Germinal center (tissue), 1 donor: Measurements from ENCODE around the gene CLASP1.

ENCODE experiments used
- DNase-seq: peaks from one replicate; pipeline ENCODE4 v3.0.0; 2012; ENCODE audit warnings: mixed read lengths, low spot score

The CLASP1 gene

GRCh38 chr2:121420486-121420885, 228.8 kb downstream of the CLASP1 start:
- no peak for DNase-seq

- no peak for DNase-seq
These were observed 230.1 kb downstream of the CLASP1 start for GRCh38 chr2:121419081-121419699.

GRCh38 chr2:121418494-121419058, 230.7 kb downstream of the CLASP1 start:
- no peak for DNase-seq

GRCh38 chr2:121417826-121418225, 231.4 kb downstream of the CLASP1 start:
- no peak for DNase-seq

- no peak for DNase-seq
These were observed 233.5 kb downstream of the CLASP1 start for GRCh38 chr2:121415727-121416126.

- no peak for DNase-seq
These were observed 236.9 kb downstream of the CLASP1 start for GRCh38 chr2:121412349-121412748.

- DNase-seq = no peak
These were observed 239.3 kb downstream of the CLASP1 start for GRCh38 chr2:121409966-121410365.

- DNase-seq = no peak
These were observed 239.9 kb downstream of the CLASP1 start for GRCh38 chr2:121409388-121409787.

GRCh38 chr2:121408641-121409040, 240.6 kb downstream of the CLASP1 start:
- DNase-seq = no peak

- no peak for DNase-seq
These were observed 244.0 kb downstream of the CLASP1 start for GRCh38 chr2:121405233-121405632.

- DNase-seq = no peak
These were observed 249.1 kb downstream of the CLASP1 start for GRCh38 chr2:121400201-121400600.

- no peak for DNase-seq
These were observed 250.4 kb downstream of the CLASP1 start for GRCh38 chr2:121398853-121399252.

- DNase-seq = no peak
These were observed 259.1 kb downstream of the CLASP1 start for GRCh38 chr2:121390082-121390692.

- DNase-seq = no peak
These were observed 260.9 kb downstream of the CLASP1 start for GRCh38 chr2:121388371-121388770.

- DNase-seq = no peak
These were observed 261.5 kb downstream of the CLASP1 start for GRCh38 chr2:121387591-121388325.

- no peak for DNase-seq
These were observed 262.6 kb downstream of the CLASP1 start for GRCh38 chr2:121386707-121387106.

GRCh38 chr2:121386102-121386501, 263.2 kb downstream of the CLASP1 start:
- no peak for DNase-seq

- no peak for DNase-seq
These were observed 266.5 kb downstream of the CLASP1 start for GRCh38 chr2:121382744-121383143.

- no peak for DNase-seq
These were observed 271.6 kb downstream of the CLASP1 start for GRCh38 chr2:121377646-121378045.

GRCh38 chr2:121376535-121377250, 272.6 kb downstream of the CLASP1 start:
- no peak for DNase-seq

- no peak for DNase-seq
These were observed 273.6 kb downstream of the CLASP1 start for GRCh38 chr2:121375621-121376159.
